NT2/D1 (cell line): ENCODE measurements around the gene COA4.

Experiments used
- SUZ12 ChIP-seq: IDR thresholded peaks from 2 replicates; pipeline ENCODE4 v1.6.1; 2011; ENCODE audit not compliant: insufficient read length, insufficient read depth; ENCODE audit errors: extremely low read depth
- YY1 ChIP-seq: IDR thresholded peaks from 2 replicates; pipeline ENCODE4 v1.6.1; 2011; ENCODE audit not compliant: insufficient read length, insufficient read depth
- ZNF274 ChIP-seq: IDR thresholded peaks from 2 replicates; pipeline ENCODE4 v1.6.1; 2011; ENCODE audit warnings: mild to moderate bottlenecking, low read depth, low read length

DNA sequence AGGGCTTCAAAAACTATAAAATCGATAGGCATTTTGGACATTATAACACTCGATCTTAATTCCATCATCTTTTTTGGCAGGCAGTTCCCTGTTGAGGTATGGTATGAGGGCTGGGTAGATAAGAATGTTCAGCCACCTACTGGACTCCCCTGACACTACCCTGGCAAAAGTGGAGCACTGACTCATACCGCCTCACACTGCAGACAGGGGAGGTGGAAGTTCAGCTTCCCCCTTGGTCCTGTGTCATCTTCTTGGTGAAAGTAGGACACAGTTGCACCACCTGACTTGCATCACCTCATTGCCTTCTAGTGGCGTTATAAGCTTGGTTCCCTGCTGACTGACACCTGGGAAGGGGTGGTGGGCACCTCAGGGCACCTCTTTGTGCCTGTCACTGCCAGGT lies 30.5 kb upstream of the COA4 start:
- TF ChIP-seq SUZ12 (no peak), ZNF274 (no peak), YY1 (no peak)
